GM23338 (cell line): ENCODE measurements around the gene MRPS5. TPM values are rescaled to one million over a fixed set of nuclear protein-coding genes. Genes with fewer than 3 reads are reported as not detected.
"Not testable (repeated sequence)": the region's sequence is repeated elsewhere in the genome, so short reads cannot be mapped to it uniquely, and the experiment has no call there.

Experiments
- ATAC-seq: fragments of 200-7000 bp; cut with Tn5 transposase; 3 replicates; pipeline ENCODE4 v1.9.1; 2020
- DNase-seq: peaks from one replicate; pipeline ENCODE4 v3.0.0-alpha.2; 2015; ENCODE audit warnings: low spot score
- H2AFZ ChIP-seq: fragments of 200-600 bp; sonication (generic); 2 replicates; pipeline ENCODE4 v1.8.0; 2016; ENCODE audit warnings: antibody characterized with exemption, mild to moderate bottlenecking, moderate library complexity
- H3F3A ChIP-seq: fragments of 200-600 bp; sonication (generic); replicated peaks from 2 replicates; pipeline ENCODE4 v1.8.0; 2017; ENCODE audit warnings: antibody characterized with exemption, mixed run types, low read depth
- H3K27ac ChIP-seq: fragments of 200-600 bp; sonication (generic); 2 replicates; pipeline ENCODE4 v1.6.1; 2016; ENCODE audit warnings: low read depth
- H3K27me3 ChIP-seq: fragments of 200-600 bp; sonication (generic); 2 replicates; pipeline ENCODE4 v1.8.0; 2016; ENCODE audit warnings: mild to moderate bottlenecking, mixed run types, moderate library complexity; ENCODE audit not compliant: insufficient read depth
- H3K36me3 ChIP-seq: fragments of 200-600 bp; sonication (generic); 2 replicates; pipeline ENCODE4 v1.8.0; 2016; ENCODE audit warnings: mild to moderate bottlenecking; ENCODE audit not compliant: insufficient read depth
- H3K4me1 ChIP-seq: fragments of 200-600 bp; sonication (generic); 2 replicates; pipeline ENCODE4 v1.8.0; 2016; ENCODE audit warnings: mild to moderate bottlenecking, moderate library complexity; ENCODE audit not compliant: insufficient read depth
- H3K4me2 ChIP-seq: fragments of 200-600 bp; sonication (generic); 2 replicates; pipeline ENCODE4 v1.7.1; 2017; ENCODE audit warnings: mixed run types
- H3K4me3 ChIP-seq: fragments of 200-600 bp; sonication (generic); 2 replicates; pipeline ENCODE4 v1.6.1; 2016; ENCODE audit warnings: mixed run types
- H3K79me2 ChIP-seq: fragments of 200-600 bp; sonication (generic); replicated peaks from 2 replicates; pipeline ENCODE4 v1.8.0; 2017; ENCODE audit warnings: mild to moderate bottlenecking; ENCODE audit not compliant: insufficient read depth
- H3K9me2 ChIP-seq: fragments of 200-600 bp; sonication (generic); 2 replicates; pipeline ENCODE4 v1.8.0; 2017; ENCODE audit not compliant: insufficient read depth
- H4K20me1 ChIP-seq: fragments of 200-600 bp; sonication (generic); replicated peaks from 2 replicates; pipeline ENCODE4 v1.8.0; 2017; ENCODE audit warnings: mild to moderate bottlenecking; ENCODE audit not compliant: insufficient read depth
- H3K27ac Mint-ChIP-seq: 2 replicates; pipeline ENCODE4 v1.8.0; 2020; ENCODE audit warnings: inconsistent platforms, mild to moderate bottlenecking, moderate library complexity, mixed read lengths
- H3K27me3 Mint-ChIP-seq: 3 replicates; pipeline ENCODE4 v1.8.0; 2022; ENCODE audit warnings: low read depth, mild to moderate bottlenecking, moderate library complexity, mixed read lengths, inconsistent platforms; ENCODE audit not compliant: insufficient read depth, poor library complexity
- H3K36me3 Mint-ChIP-seq: 3 replicates; pipeline ENCODE4 v1.8.0; 2021; ENCODE audit warnings: low read depth, mild to moderate bottlenecking, inconsistent platforms, moderate library complexity, mixed read lengths
- H3K4me1 Mint-ChIP-seq: 3 replicates; pipeline ENCODE4 v1.8.0; 2020; ENCODE audit warnings: mild to moderate bottlenecking, inconsistent platforms, mixed read lengths
- H3K4me3 Mint-ChIP-seq: 3 replicates; pipeline ENCODE4 v1.8.0; 2021; ENCODE audit warnings: moderate library complexity, mild to moderate bottlenecking, inconsistent platforms, mixed read lengths
- H3K9me3 Mint-ChIP-seq: 3 replicates; pipeline ENCODE4 v1.8.0; 2020; ENCODE audit warnings: moderate library complexity, mild to moderate bottlenecking, inconsistent platforms, mixed read lengths
- CTCF ChIP-seq, 2 experiments: fragments of 200-600 bp in 1 of 2; sonication (generic) in 1 of 2; conservative IDR thresholded peaks; 2 replicates each; pipeline versions ENCODE4 v1.5.1 to v1.6.1; 2016 to 2017; ENCODE audit warnings: antibody characterized with exemption in 2 of 2, low read depth in 2 of 2, mild to moderate bottlenecking in 2 of 2, moderate library complexity in 1 of 2
- EZH2 ChIP-seq: fragments of 200-600 bp; sonication (generic); IDR thresholded peaks from one replicate; pipeline ENCODE4 v1.8.0; 2017; ENCODE audit warnings: antibody characterized with exemption, mild to moderate bottlenecking, low read depth; ENCODE audit not compliant: unreplicated experiment
- EZH2phosphoT487 ChIP-seq: fragments of 200-600 bp; sonication (generic); IDR thresholded peaks from one replicate; pipeline ENCODE4 v1.8.1; 2018; ENCODE audit warnings: antibody characterized with exemption; ENCODE audit not compliant: unreplicated experiment
- JUNB ChIP-seq: IDR thresholded peaks from one replicate; pipeline ENCODE4 v1.6.1; 2016; ENCODE audit warnings: antibody characterized with exemption; ENCODE audit not compliant: unreplicated experiment
- ZNF114 ChIP-seq: fragments of 250-450 bp; sonication (Bioruptor Pico); IDR thresholded peaks from 2 replicates; pipeline ENCODE4 v1.5.0; 2020; ENCODE audit warnings: mild to moderate bottlenecking, moderate library complexity
- ZNF331 ChIP-seq: fragments of 250-450 bp; sonication (Bioruptor Pico); IDR thresholded peaks from 2 replicates; pipeline ENCODE4 v1.5.0; 2020; ENCODE audit warnings: low read depth, mild to moderate bottlenecking, moderate library complexity
- ZNF462 ChIP-seq: fragments of 250-450 bp; sonication (Bioruptor Pico); IDR thresholded peaks from 2 replicates; pipeline ENCODE4 v1.5.0; 2020; ENCODE audit warnings: mild to moderate bottlenecking, moderate library complexity
- polyA plus RNA-seq: library from polyadenylated mRNA; unstranded; fragments of >200 nt; fragmentation: Nextera tagmentation; extraction: Ambion mirVana; gene quantifications from 2 replicates; pipeline ENCODE4 v1.2.1, GENCODE V29; 2016
- total RNA-seq: library from RNA; depleted of rRNA; stranded (reverse); fragments of >200 nt; shearing (Covaris generic); gene quantifications from 2 replicates; pipeline ENCODE4 v1.2.3, GENCODE V29; 2014

MRPS5 gene
- total and polyA plus RNA-seq, 2 experiments from 2014 or later, result 51.9 to 79.0 TPM

- no peak for TF ChIP-seq ZNF331
- TF ChIP-seq CTCF (conservative IDR thresholded peaks at IDR 0.05; ENCODE audit: low read depth in 2 of 2), result no peak
Observed at GRCh38 chr2:95104606-95105005, 17.0 kb downstream of the MRPS5 start (continued).

GRCh38 chr2:95099910-95100309 is 21.7 kb downstream of the MRPS5 start:
- Histone ChIP-seq H3K4me2 (no peak overlapping the region), H3K36me3 (peaks cover 41% of the 10 kb centered on the region), H3F3A (no peaks in the 10 kb centered on the region), H3K79me2 (peaks cover 38% of the 10 kb centered on the region), H3K4me3 (no peak overlapping the region), H3K27me3 (no peaks in the 10 kb centered on the region), H3K27ac (no peak overlapping the region), H3K9me2 (no peaks in the 10 kb centered on the region), H3K4me1 (no peaks in the 10 kb centered on the region), H2AFZ (no peak overlapping the region), H4K20me1 (peaks cover 7% of the 10 kb centered on the region)
- TF ChIP-seq JUNB, result no peak
- H3K27ac Mint-ChIP-seq, result no peak overlapping the region
- H3K36me3 Mint-ChIP-seq, result peaks cover 88% of the 10 kb centered on the region
- H3K9me3 Mint-ChIP-seq, result peaks cover 4% of the 10 kb centered on the region; the same call in 2 of the 3 replicates
- H3K4me1 Mint-ChIP-seq, result no peaks in the 10 kb centered on the region
- no peak overlapping the region for H3K4me3 Mint-ChIP-seq
- ATAC-seq (no peak), DNase-seq (no peak)
- peaks cover 2% of the 10 kb centered on the region for H3K27me3 Mint-ChIP-seq

- peaks cover 53% of the 10 kb centered on the region for H3K79me2 ChIP-seq
- not testable (repeated sequence) for H3K27me3 ChIP-seq, H3K4me1 Mint-ChIP-seq, ATAC-seq, H2AFZ ChIP-seq, H3K27ac ChIP-seq, H3K4me2 ChIP-seq, H3K4me1 ChIP-seq, H3K4me3 ChIP-seq, H3K27ac Mint-ChIP-seq, H3K9me3 Mint-ChIP-seq, DNase-seq, H3K9me2 ChIP-seq, H3K27me3 Mint-ChIP-seq, H3F3A ChIP-seq, H4K20me1 ChIP-seq, H3K4me3 Mint-ChIP-seq
- H3K36me3 ChIP-seq, result peaks cover 33% of the 10 kb centered on the region
- H3K36me3 Mint-ChIP-seq, result peaks cover 92% of the 10 kb centered on the region
Observed at GRCh38 chr2:95098273-95098672, 23.3 kb downstream of the MRPS5 start.

- H3K4me1 Mint-ChIP-seq, result peaks cover 11% of the 10 kb centered on the region
- peaks cover 36% of the 10 kb centered on the region for H3K79me2 ChIP-seq
- H3K36me3 Mint-ChIP-seq, result peaks cover 78% of the 10 kb centered on the region
- H3K4me3 Mint-ChIP-seq, result no peak overlapping the region
- H3K27me3 ChIP-seq, result no peaks in the 10 kb centered on the region
- DNase-seq (no peak), ATAC-seq (no peak)
- peaks cover 3% of the 10 kb centered on the region for H3K27me3 Mint-ChIP-seq
- no peak overlapping the region for H3K27ac ChIP-seq
- H3K4me3 ChIP-seq, result no peak overlapping the region
- H3K9me2 ChIP-seq, result no peaks in the 10 kb centered on the region
- H3F3A ChIP-seq, result no peaks in the 10 kb centered on the region
- peaks cover 13% of the 10 kb centered on the region; the same call in 1 of the 2 replicates for H4K20me1 ChIP-seq
- H3K4me1 ChIP-seq, result peaks cover 10% of the 10 kb centered on the region; the same call in 1 of the 2 replicates
- H3K4me2 ChIP-seq, result no peak overlapping the region
- peaks cover 9% of the 10 kb centered on the region; the same call in 1 of the 3 replicates for H3K9me3 Mint-ChIP-seq
- H2AFZ ChIP-seq, result no peak overlapping the region
- peaks cover 12% of the 10 kb centered on the region for H3K36me3 ChIP-seq
- no peak overlapping the region for H3K27ac Mint-ChIP-seq
- no peak for TF ChIP-seq EZH2
- no peak for TF ChIP-seq EZH2phosphoT487
- no peak for TF ChIP-seq ZNF114 (CRISPR knock-in tag)
- TF ChIP-seq ZNF462, result no peak
Observed at GRCh38 chr2:95091885-95092555, 29.6 kb downstream of the MRPS5 start.
